GM12864 (cell line): ENCODE results near the gene C9orf43.

Experiments
- DNase-seq: peaks from one replicate; pipeline ENCODE4 v3.0.0-alpha.2; 2011; ENCODE audit warnings: low read depth
- H3K4me3 ChIP-seq: 2 replicates; pipeline ENCODE4 v1.5.1; 2011; ENCODE audit warnings: mild to moderate bottlenecking, low read depth, low read length, control low read depth
- CTCF ChIP-seq: IDR thresholded peaks from 2 replicates; pipeline ENCODE4 v1.5.1; 2011; ENCODE audit warnings: low read depth, mild to moderate bottlenecking, moderate library complexity, low read length, control low read depth, inconsistent platforms; ENCODE audit errors: missing control alignments

C9orf43 gene

DNA sequence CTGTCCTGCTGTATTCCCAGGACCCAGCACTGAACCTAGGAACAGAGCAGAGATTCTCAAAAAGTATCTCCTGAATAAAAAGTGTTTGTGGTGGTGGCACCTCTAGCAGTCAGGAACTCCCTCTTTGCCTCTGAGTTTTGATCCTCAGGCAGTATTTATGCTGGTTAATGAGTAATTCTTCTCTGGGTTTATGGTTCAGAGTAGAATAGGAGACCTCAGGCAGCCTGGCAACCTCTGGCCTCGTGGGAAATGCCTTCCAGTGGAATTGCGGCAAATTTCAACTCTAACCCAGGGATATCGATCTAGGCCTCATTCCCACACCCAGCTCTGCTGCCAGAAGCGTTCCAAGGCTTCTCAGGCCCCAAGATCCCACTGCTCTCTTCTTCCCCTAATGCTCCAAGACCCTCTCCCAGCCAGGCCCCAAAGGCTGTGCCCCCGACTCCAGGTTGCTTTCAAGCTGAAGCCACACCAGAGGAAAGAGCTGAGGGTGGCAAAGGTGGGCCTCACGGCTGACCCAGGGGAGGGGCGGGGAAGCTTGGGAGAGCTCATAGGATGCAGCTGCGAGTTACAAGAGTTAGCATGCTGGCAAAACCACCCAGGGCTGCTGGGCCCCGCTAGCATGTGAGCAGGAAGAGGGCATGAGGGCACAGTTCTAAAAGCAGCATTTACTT lies 22.9 kb upstream of the C9orf43 start:
- no peak overlapping the region for H3K4me3 ChIP-seq
- no peak for DNase-seq
- TF ChIP-seq CTCF: no peak

- DNase-seq: no peak
- H3K4me3 ChIP-seq: no peak overlapping the region
- no peak for TF ChIP-seq CTCF
Observed at GRCh38 chr9:113388833-113389232, 21.7 kb upstream of the C9orf43 start.

DNA sequence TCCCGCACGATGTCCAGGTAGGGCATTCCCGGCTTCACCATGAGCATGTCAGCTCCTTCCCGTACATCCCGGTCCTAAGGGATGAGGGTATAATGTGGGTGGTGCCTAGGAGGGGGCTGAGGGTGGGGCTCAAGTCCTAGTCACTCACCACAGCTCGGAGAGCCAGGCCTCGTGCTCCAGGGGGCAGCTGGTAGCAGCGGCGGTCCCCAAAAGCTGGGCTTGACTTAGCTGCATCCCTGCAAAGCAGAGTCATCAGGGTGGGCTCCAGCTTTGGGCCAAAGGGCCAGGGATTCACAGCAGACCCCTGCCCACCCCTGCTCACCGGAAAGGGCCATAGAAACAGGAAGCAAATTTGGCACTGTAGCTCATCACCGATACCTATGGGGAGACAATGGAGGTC lies 21.1 kb upstream of the C9orf43 start:
- H3K4me3 ChIP-seq: no peak overlapping the region
- no peak for DNase-seq
- TF ChIP-seq CTCF: no peak

DNA sequence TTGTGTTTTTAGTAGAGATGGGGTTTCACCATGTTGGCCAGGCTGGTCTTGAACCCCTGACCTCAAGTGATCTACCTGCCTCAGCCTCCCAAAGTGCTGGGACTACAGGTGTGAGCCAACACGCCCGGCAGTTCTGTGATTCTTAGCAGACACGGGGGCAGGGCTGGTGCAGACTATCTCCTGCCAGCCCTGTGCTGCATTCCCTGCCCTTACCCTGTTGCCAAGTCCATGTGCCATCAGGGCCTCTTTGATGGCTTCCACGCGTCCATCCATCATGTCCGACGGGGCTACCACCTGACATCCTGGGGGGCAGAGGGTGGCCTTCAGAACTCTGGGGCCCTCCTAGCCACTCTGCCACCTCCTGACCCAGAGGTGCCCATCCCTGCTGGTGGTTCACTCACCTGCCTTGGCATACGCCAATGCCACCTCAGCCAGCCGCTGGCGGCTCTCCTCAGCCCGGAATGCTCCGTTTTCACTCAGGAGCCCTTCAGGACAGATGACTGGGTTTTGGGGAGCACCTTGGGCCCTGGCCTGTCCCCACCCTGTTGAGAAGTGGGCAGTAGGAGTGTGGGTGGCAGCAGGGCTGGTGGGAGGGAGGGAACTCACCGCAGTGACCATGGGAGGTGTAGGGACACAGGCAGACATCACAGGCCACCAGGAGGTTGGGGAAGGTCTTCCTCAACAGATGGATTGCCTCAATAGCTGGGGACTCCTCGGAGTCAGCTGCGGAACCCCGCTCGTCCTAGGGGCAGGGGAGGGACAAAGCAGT lies 20.2 kb upstream of the C9orf43 start:
- DNase-seq: no peak
- H3K4me3 ChIP-seq: no peak overlapping the region
- no peak for TF ChIP-seq CTCF

DNA sequence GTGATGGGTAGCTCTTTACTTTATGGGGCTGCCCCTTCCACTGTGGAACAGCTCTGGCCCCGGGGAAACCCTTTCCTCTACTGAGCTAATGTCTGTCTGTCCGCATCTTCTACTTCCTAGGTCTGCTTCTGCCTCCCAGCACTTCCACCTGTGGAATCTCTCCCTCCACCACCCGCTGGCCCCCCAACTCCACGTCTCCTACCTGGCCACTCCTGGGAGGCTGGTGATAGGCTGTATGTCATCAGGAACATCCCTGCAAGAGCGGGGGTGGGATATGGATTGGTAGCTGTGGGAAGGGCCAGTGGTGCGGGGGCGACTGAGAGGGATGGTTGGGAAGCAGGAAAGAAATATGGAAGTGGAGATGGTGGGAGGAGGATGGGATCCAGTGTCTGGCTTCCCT lies 18.6 kb upstream of the C9orf43 start:
- no peak for TF ChIP-seq CTCF
- no peak overlapping the region for H3K4me3 ChIP-seq
- DNase-seq: no peak

DNA sequence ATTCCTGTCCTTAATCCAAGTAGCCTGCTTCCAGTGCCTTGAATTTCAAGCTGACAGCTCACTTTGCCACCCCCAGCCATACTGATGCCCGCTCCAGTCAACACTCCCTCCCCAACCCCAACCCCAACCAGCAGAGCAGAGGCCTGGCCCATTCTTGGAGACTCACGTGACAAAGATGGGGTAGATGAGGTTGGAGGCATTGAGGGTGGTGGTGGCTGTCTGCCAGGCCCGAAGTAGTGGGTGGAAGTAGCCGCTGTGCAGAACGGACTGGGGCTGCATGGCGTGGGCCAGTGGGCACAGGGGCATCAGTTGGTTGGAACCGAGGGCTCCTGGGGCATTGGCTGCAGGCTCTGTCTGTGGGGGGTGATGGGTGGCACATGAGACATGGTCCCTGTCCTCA lies 17.3 kb upstream of the C9orf43 start:
- DNase-seq: no peak
- no peak for TF ChIP-seq CTCF
- H3K4me3 ChIP-seq: no peak overlapping the region
